ENCODE results near the gene GABRR1. TPM values are rescaled to one million over a fixed set of nuclear protein-coding genes. Genes with fewer than 3 reads are reported as not detected.

Gene GABRR1
- total and polyA plus RNA-seq, 2 donors, result 0.11 TPM; not detected in 1

DNA sequence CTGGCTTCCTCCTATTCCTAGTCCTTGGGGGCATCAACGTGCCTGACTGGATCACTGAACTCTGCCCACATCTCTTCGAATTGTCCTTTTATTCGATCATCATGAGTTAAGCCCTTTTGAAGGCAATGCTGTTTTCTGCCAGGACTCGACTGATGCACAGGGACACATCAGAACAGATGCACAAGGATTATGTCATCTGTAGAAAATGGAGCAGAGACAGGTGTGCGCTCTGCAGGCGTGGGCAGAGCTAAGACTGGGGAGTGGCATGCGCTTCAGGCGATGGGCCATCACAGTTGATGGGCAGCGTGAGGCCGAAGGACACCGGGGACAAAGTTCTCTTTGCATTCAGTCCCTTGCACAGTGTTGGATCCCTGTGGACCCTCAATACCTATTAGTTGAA lies 13.1 kb downstream of the GABRR1 start:
- DNase-seq (ENCODE audit: extremely low spot score), result no peak
- WGBS, result 92% methylated on average over 11 of the region's 11 CpGs

DNA sequence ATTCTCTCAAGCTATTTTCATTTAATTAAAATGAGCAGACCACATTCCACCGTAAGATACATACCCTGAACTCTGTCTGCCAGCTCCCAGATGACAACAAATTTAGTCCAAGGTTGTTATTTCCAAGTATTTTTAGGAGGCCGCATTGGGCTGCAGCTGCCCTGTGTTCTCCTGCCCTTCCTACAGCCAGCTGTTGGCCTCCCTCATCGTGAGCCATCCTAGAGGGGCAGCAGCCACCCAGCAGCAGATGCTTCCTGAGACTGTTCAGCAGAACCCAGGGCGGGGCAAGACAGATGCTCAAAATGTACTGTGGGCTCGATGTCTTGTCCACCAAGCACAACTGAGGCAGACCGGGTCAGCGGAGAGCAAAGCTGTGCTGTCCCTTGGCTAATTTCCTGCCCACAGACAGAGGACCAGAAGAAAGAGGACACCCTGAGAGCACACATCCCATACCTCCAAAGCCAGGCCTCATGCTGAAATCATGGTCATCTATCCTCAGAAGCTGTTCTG lies 16.4 kb downstream of the GABRR1 start:
- Histone ChIP-seq H3K36me3 (ENCODE audit: insufficient read depth) (no peaks in the 10 kb centered on the region), H3K4me1 (ENCODE audit: insufficient read depth) (no peaks in the 10 kb centered on the region), H3K27ac (ENCODE audit: low read depth) (no peak overlapping the region), H3K4me3 (ENCODE audit: low read depth, low read length) (no peak overlapping the region)
- WGBS, result 91% methylated on average over 7 of the region's 7 CpGs
- DNase-seq (ENCODE audit: extremely low spot score), result no peak

More for the DNA sequence above, 13.1 kb downstream of the GABRR1 start:
- no peak overlapping the region for H3K4me3 ChIP-seq (ENCODE audit: low read depth, low read length)
- H3K4me1 ChIP-seq (ENCODE audit: insufficient read depth), result no peaks in the 10 kb centered on the region
- no peaks in the 10 kb centered on the region for H3K36me3 ChIP-seq (ENCODE audit: insufficient read depth)
- H3K27ac ChIP-seq (ENCODE audit: low read depth), result no peak overlapping the region

DNA sequence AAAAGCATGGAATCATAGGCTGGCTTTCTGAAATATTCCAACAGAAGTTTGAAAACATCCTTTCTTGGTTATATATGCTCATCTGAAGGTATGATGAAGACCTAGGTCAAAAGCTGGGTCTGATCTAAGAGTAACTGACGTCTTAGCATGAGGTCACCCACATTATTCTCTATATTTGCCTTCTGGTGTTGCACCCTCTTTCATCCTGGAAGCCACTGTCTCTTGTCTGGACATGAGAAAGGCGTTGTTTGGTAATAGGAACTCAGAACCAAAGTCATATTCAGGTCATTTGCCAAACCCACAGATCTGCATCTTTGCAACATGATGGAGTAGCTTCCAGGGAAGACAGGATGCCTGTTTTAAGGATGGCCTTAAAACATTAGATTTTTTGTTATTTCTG lies 17.6 kb downstream of the GABRR1 start:
- Histone ChIP-seq H3K4me3 (ENCODE audit: low read depth, low read length) (no peak overlapping the region), H3K36me3 (ENCODE audit: insufficient read depth) (no peaks in the 10 kb centered on the region), H3K4me1 (ENCODE audit: insufficient read depth) (no peaks in the 10 kb centered on the region), H3K27ac (ENCODE audit: low read depth) (no peak overlapping the region)
- no peak for DNase-seq (ENCODE audit: extremely low spot score)
- WGBS, result 59% methylated on average over 2 of the region's 2 CpGs

DNA sequence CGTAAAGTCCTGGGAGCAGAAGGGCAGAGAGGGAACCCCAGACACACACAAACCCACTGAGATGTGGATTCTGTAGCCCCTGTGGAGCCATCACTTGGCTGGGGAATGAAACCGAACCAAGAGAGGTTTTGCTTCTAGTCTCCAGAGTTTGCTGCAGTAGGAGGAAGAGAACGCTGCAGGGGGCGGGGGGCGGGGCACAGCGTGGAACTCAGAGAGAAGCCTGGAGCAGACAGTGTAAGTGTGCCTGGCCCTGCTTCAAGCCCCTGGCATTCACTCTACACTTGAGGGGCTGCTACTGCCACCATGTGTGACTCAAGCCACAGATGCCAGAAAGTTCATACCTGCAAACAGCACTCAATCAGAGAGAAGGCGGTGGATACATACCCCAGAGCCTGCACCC lies 18.9 kb downstream of the GABRR1 start:
- Histone ChIP-seq H3K36me3 (ENCODE audit: insufficient read depth) (no peaks in the 10 kb centered on the region), H3K27ac (ENCODE audit: low read depth) (no peak overlapping the region), H3K4me3 (ENCODE audit: low read depth, low read length) (no peak overlapping the region), H3K4me1 (ENCODE audit: insufficient read depth) (no peaks in the 10 kb centered on the region)
- WGBS, result 78% methylated on average over 7 of the region's 7 CpGs
- DNase-seq (ENCODE audit: extremely low spot score), result no peak

DNA sequence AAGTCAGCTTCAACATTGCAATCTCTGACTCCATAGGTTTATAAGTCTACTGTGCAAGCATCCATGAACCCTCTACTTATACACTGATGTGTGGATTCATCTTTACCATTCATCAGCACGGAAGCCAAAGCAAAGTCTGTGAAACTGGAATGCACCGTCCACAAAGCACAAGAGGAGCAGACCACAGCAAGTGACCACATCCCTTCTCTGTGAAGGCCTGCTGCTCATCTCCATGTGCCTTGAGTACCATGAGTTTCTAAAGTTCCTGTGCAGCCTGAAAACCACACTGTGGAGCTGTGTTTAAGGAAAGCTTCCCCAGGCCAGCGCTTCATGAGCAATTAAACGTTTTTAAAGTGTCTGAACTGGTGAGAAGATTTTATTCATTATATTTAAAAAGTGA lies 20.0 kb downstream of the GABRR1 start:
- H3K4me1 ChIP-seq (ENCODE audit: insufficient read depth), result no peaks in the 10 kb centered on the region
- no peak overlapping the region for H3K27ac ChIP-seq (ENCODE audit: low read depth)
- no peak overlapping the region for H3K4me3 ChIP-seq (ENCODE audit: low read depth, low read length)
- DNase-seq (ENCODE audit: extremely low spot score), result no peak
- H3K36me3 ChIP-seq (ENCODE audit: insufficient read depth), result no peaks in the 10 kb centered on the region
- WGBS, result 88% methylated on average over 4 of the region's 4 CpGs

DNA sequence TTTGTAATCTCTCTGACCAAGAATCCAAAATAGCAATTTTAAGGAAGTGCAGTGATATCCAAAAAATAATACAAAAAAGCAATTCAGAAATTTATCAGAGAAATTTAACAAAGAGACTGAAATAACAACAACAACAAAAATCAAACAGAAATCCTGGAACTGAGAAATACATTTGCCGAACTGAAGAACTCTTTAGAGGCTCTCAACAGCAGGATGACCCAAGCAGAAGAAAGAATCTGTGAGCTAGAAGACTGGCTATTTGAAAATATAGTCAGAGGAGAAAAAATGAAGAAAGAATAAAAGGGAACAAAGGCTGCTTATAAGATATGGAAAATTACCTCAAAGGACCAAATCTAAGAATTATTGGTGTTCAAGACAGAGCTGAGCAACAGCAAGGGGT lies 22.6 kb downstream of the GABRR1 start:
- 93% methylated on average over 1 of the region's 1 CpG for WGBS
- no peak for DNase-seq (ENCODE audit: extremely low spot score)
- Histone ChIP-seq H3K27ac (ENCODE audit: low read depth) (no peak overlapping the region), H3K36me3 (ENCODE audit: insufficient read depth) (no peaks in the 10 kb centered on the region), H3K4me3 (ENCODE audit: low read depth, low read length) (no peak overlapping the region), H3K4me1 (ENCODE audit: insufficient read depth) (no peaks in the 10 kb centered on the region)

DNA sequence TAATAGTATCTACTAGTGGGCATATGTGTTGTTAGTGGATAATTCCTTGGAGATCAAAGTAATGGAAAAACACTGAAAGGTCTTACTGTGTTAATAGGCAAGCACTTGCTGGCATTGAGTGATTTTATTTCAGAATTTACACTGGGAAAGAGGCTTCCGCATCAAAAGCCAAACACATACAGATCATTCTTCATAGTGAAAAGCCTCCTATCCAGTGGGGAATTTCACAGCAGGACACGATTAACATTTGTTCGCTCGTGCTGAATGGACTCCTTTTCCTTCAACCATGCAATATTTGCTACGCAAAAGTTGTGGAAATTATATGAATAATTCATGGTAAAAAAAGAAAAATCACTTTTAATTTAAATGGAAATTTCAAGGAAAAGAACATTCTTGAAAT lies 26.4 kb downstream of the GABRR1 start:
- H3K4me1 ChIP-seq (ENCODE audit: insufficient read depth), result no peaks in the 10 kb centered on the region
- H3K36me3 ChIP-seq (ENCODE audit: insufficient read depth), result no peaks in the 10 kb centered on the region
- DNase-seq (ENCODE audit: extremely low spot score), result no peak
- WGBS, result 77% methylated on average over 5 of the region's 5 CpGs
- H3K27ac ChIP-seq (ENCODE audit: low read depth), result no peak overlapping the region
- H3K4me3 ChIP-seq (ENCODE audit: low read depth, low read length), result no peak overlapping the region

DNA sequence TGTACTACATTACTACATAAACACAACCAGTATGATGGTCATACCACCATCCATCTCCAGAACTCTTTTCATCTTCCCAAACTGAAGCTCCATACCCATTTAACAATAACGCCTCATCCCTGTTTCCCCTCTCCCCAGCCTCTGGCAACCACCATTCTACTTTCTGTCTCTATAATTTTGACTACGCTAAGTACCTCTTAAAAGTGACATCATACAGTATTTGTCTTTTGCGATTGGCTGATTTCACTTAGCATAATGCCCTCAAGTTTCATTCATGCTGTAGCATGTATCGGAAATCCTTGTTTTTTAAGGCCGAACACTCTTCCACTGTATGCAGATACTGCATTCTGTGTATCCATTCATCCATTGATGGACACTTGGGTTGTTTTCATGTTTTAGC lies 29.7 kb downstream of the GABRR1 start:
- WGBS, result 96% methylated on average over 5 of the region's 5 CpGs
- H3K36me3 ChIP-seq (ENCODE audit: insufficient read depth), result no peaks in the 10 kb centered on the region
- no peaks in the 10 kb centered on the region for H3K4me1 ChIP-seq (ENCODE audit: insufficient read depth)
- DNase-seq (ENCODE audit: extremely low spot score), result no peak
- no peak overlapping the region for H3K27ac ChIP-seq (ENCODE audit: low read depth)
- no peak overlapping the region for H3K4me3 ChIP-seq (ENCODE audit: low read depth, low read length)

DNA sequence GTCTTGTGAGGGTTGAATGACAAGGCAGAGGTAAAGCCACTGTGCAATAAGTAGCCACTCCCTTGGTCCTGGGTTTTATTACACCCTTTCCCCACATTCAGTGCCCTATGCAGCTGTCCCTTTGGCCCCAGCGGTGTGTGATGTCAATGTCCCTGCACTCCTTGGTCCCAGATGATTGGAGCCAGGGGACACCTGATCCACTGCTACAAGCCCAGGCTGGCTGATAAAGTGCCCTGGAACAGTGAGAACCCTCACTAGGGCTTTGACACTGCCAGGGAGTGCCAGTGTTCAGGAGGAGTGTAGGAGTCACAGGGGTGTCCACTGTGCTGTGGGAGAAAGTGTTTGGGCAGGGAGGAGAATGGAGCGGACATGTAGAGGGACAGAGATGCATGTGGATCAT lies 30.4 kb downstream of the GABRR1 start:
- 90% methylated on average over 2 of the region's 2 CpGs for WGBS
- DNase-seq (ENCODE audit: extremely low spot score), result no peak
- Histone ChIP-seq H3K4me3 (ENCODE audit: low read depth, low read length) (no peak overlapping the region), H3K4me1 (ENCODE audit: insufficient read depth) (no peaks in the 10 kb centered on the region), H3K27ac (ENCODE audit: low read depth) (no peak overlapping the region), H3K36me3 (ENCODE audit: insufficient read depth) (no peaks in the 10 kb centered on the region)

DNA sequence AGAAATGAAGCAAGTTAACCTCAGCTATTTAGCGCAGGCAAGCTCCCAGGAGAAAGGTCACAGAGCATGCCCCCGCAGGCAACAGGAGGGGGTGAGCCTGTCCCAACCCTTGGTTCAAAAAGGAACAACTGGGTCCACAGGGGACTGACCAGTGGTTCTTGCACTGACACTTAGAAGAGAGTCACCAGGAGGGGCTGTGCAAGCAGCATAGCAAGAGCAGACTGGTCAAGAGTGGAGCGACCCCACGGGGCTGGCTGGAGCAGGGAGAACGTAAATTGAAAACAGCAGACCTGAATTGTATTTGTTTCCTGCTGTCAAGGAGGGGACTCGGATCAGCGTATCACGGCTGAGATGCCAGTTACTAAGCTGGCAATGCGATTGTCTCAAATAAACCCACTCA lies 32.8 kb downstream of the GABRR1 start:
- no peak for DNase-seq (ENCODE audit: extremely low spot score)
- no peaks in the 10 kb centered on the region for H3K4me1 ChIP-seq (ENCODE audit: insufficient read depth)
- H3K4me3 ChIP-seq (ENCODE audit: low read depth, low read length), result no peak overlapping the region
- WGBS, result 52% methylated on average over 9 of the region's 9 CpGs
- H3K27ac ChIP-seq (ENCODE audit: low read depth), result no peak overlapping the region
- no peaks in the 10 kb centered on the region for H3K36me3 ChIP-seq (ENCODE audit: insufficient read depth)

DNA sequence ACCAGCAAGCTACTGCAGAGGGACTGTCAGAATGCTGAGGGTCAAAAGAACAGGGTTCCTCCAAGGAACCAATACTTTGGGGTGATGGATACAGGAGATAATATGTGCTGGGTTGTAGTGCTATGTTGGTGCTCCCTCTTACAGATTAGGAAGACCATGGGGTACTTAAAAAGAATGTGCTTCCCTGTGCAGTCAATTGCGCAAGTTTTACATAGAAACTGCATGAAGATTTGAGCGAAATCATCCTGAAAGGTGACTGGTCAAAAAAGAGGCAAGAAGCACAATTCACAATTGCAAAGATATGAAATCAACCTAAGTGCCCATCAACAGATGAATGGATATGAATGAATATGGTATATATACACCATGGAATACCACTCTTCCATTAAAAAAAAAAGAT lies 33.9 kb downstream of the GABRR1 start:
- Histone ChIP-seq H3K36me3 (ENCODE audit: insufficient read depth) (no peaks in the 10 kb centered on the region), H3K27ac (ENCODE audit: low read depth) (no peak overlapping the region), H3K4me3 (ENCODE audit: low read depth, low read length) (no peak overlapping the region), H3K4me1 (ENCODE audit: insufficient read depth) (no peaks in the 10 kb centered on the region)
- WGBS, result 47% methylated on average over 2 of the region's 2 CpGs
- no peak for DNase-seq (ENCODE audit: extremely low spot score)

DNA sequence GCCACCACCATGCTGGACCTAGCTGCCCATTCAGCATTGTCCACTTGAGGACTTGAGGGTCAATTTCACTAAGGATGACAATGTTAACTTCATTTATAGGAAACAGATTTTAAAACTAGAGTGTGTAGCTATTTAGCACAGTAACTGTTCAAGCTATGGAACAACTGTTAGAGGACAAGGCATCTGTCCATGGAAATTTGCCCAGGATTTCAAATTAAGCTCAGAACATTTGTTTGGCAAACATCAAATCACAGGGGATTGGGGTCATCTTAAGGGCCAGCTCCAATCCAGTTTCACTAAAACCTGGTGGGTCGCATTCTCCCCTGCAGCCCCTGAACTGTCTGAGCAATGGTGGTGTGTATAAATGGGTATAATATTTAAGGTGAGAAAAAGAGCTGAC lies 36.2 kb downstream of the GABRR1 start:
- H3K27ac ChIP-seq (ENCODE audit: low read depth), result no peak overlapping the region
- no peaks in the 10 kb centered on the region for H3K36me3 ChIP-seq (ENCODE audit: insufficient read depth)
- 75% methylated on average over 1 of the region's 1 CpG for whole genome bisulfite sequencing
- no peak overlapping the region for H3K4me3 ChIP-seq (ENCODE audit: low read depth, low read length)
- no peaks in the 10 kb centered on the region for H3K4me1 ChIP-seq (ENCODE audit: insufficient read depth)
- DNase-seq (ENCODE audit: extremely low spot score), result no peak

DNA sequence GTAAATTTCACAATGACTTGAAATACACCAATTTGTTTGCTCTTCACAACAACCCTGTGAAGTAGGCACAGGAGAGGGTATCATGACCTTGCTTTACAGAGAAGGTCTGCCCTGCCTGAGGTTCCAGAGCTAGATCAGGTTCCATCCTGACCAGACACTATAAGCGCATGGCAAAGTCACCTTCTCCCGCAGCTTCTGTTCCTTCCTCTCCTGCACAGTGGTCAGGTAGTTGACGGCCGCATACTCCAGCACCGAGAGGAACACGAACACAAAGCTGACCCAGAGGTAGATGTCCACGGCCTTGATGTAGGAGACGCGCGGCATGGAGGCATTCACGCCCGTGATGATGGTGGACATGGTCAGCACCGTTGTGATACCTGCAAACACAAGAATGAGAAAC lies 37.0 kb downstream of the GABRR1 start:
- Histone ChIP-seq H3K36me3 (ENCODE audit: insufficient read depth) (no peaks in the 10 kb centered on the region), H3K27ac (ENCODE audit: low read depth) (no peak overlapping the region), H3K4me1 (ENCODE audit: insufficient read depth) (no peaks in the 10 kb centered on the region), H3K4me3 (ENCODE audit: low read depth, low read length) (no peak overlapping the region)
- 95% methylated on average over 13 of the region's 13 CpGs for WGBS
- DNase-seq (ENCODE audit: extremely low spot score), result no peak

DNA sequence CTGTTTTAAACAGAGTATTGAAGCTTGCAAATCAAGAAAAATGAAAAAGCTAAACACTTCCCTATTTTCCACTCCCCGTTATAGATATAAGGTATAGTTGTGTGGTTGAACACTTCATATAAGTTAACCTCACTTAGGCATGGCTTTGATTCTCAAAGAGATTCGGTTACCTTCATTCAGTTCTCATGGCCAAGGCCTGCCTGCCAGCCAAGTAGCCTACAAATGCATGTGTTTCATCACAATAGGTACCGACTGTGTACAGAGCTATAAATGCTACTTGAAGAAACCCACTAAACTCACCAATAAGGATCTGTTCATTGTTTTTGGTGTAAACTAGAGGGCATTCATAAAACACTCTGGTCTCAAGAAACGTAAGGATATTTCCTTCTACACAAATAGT lies 43.5 kb downstream of the GABRR1 start:
- Histone ChIP-seq H3K36me3 (ENCODE audit: insufficient read depth) (no peaks in the 10 kb centered on the region), H3K27ac (ENCODE audit: low read depth) (no peak overlapping the region), H3K4me1 (ENCODE audit: insufficient read depth) (no peaks in the 10 kb centered on the region), H3K4me3 (ENCODE audit: low read depth, low read length) (no peak overlapping the region)
- DNase-seq (ENCODE audit: extremely low spot score), result no peak
- 81% methylated on average over 4 of the region's 4 CpGs for WGBS

DNA sequence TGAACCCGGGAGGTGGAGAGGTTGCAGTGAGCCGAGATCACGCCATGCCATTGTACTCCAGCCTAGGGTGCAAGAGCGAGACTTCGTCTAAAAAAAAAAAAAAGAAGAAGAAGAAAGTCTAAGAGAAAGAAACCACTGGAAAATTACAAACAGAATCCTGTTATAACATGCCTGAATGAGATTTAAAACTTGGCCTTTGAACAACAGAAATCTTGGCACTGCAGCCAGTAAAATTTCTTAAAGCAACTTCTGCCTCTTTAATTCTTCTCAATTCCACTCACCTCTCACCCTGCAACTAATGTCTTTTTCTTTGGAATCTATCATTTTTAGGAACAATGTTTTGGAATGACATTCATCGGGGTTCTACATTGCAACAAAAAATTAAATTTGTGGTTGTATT lies 45.0 kb downstream of the GABRR1 start:
- no peak overlapping the region for H3K27ac ChIP-seq (ENCODE audit: low read depth)
- 49% methylated on average over 6 of the region's 6 CpGs for WGBS
- no peak overlapping the region for H3K4me3 ChIP-seq (ENCODE audit: low read depth, low read length)
- no peaks in the 10 kb centered on the region for H3K36me3 ChIP-seq (ENCODE audit: insufficient read depth)
- no peaks in the 10 kb centered on the region for H3K4me1 ChIP-seq (ENCODE audit: insufficient read depth)
- DNase-seq (ENCODE audit: extremely low spot score), result no peak
